Nephron progenitor cell (in vitro differentiated cells): ENCODE measurements around the gene MRTFA.
A peak's percentile ranks its signal among the peaks of the same experiment; 100 is the strongest.

Experiments used
- DNase-seq: peaks from one replicate; pipeline ENCODE4 v3.0.0; 2021
- H3K27ac Mint-ChIP-seq: 2 replicates; pipeline ENCODE4 v1.8.0; 2021; ENCODE audit warnings: mild to moderate bottlenecking, moderate library complexity, mixed read lengths
- H3K27me3 Mint-ChIP-seq: 2 replicates; pipeline ENCODE4 v1.8.0; 2021; ENCODE audit warnings: mild to moderate bottlenecking, low read depth, mixed read lengths; ENCODE audit not compliant: poor library complexity
- H3K36me3 Mint-ChIP-seq: 2 replicates; pipeline ENCODE4 v1.8.0; 2021; ENCODE audit warnings: low read depth, mixed read lengths
- H3K4me1 Mint-ChIP-seq: 2 replicates; pipeline ENCODE4 v1.8.0; 2021; ENCODE audit warnings: mixed read lengths
- H3K4me3 Mint-ChIP-seq: 2 replicates; pipeline ENCODE4 v1.8.0; 2021; ENCODE audit warnings: mild to moderate bottlenecking, moderate library complexity, mixed read lengths
- H3K9me3 Mint-ChIP-seq: 2 replicates; pipeline ENCODE4 v1.8.0; 2021; ENCODE audit warnings: mild to moderate bottlenecking, moderate library complexity, mixed read lengths
- TF ChIP-seq, protein P1 (sequence below): fragments of 200-600 bp; sonication (generic); IDR thresholded peaks from 2 replicates; pipeline ENCODE4 v1.5.0; 2021; ENCODE audit warnings: antibody characterized with exemption

Gene MRTFA

DNA sequence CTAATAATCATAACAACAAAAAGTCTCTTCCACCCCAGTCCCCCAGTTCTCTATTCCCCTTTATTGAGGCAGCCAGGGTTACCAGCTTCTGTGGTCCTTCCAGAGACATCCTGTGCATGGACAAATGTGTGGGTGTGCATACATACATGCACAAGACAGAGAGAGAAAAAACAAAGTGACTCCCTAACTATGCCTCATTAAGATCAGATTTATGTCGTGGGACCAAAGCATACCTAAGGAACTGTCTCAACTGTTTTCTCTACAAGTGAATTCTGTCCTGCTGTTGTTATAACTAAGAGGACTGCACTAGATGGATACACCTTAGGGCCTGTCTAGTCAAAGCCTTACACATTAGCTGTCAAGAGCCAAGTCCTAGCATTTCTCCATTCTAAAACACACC lies 106.7 kb downstream of the MRTFA start:
- DNase-seq: no peak
- peaks cover 3% of the 10 kb centered on the region for H3K9me3 Mint-ChIP-seq
- peaks cover 38% of the 10 kb centered on the region for H3K4me1 Mint-ChIP-seq
- no peak overlapping the region for H3K4me3 Mint-ChIP-seq
- H3K36me3 Mint-ChIP-seq: peaks cover 8% of the 10 kb centered on the region
- H3K27ac Mint-ChIP-seq: peak overlapping the region; percentile 35
- TF ChIP-seq, protein P1, sequence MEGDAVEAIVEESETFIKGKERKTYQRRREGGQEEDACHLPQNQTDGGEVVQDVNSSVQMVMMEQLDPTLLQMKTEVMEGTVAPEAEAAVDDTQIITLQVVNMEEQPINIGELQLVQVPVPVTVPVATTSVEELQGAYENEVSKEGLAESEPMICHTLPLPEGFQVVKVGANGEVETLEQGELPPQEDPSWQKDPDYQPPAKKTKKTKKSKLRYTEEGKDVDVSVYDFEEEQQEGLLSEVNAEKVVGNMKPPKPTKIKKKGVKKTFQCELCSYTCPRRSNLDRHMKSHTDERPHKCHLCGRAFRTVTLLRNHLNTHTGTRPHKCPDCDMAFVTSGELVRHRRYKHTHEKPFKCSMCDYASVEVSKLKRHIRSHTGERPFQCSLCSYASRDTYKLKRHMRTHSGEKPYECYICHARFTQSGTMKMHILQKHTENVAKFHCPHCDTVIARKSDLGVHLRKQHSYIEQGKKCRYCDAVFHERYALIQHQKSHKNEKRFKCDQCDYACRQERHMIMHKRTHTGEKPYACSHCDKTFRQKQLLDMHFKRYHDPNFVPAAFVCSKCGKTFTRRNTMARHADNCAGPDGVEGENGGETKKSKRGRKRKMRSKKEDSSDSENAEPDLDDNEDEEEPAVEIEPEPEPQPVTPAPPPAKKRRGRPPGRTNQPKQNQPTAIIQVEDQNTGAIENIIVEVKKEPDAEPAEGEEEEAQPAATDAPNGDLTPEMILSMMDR: no peak
- H3K27me3 Mint-ChIP-seq: no peaks in the 10 kb centered on the region

DNA sequence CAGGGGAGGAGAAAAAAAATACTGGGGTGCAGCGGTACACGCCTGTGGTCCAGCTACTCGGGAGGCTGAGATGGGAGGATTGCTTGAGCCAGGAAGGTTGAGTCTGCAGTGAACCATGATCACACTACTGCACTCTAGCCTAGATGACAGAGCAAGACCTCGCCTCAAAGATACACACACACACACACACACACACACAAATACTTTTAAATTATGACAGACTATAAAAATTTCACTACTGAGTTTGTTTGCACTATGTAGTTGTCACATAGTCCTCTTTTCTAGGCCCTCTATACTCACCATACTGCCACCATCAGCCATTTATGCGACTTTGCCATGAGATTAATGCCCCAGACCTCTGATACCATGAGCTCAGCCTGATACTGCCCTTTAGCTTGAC lies 109.6 kb downstream of the MRTFA start:
- no peak overlapping the region for H3K4me3 Mint-ChIP-seq
- no peaks in the 10 kb centered on the region for H3K27me3 Mint-ChIP-seq
- TF ChIP-seq, protein P1: no peak
- H3K36me3 Mint-ChIP-seq: peaks cover 17% of the 10 kb centered on the region
- no peak for DNase-seq
- H3K27ac Mint-ChIP-seq: no peak overlapping the region
- H3K4me1 Mint-ChIP-seq: peaks cover 13% of the 10 kb centered on the region
- peaks cover 8% of the 10 kb centered on the region for H3K9me3 Mint-ChIP-seq

DNA sequence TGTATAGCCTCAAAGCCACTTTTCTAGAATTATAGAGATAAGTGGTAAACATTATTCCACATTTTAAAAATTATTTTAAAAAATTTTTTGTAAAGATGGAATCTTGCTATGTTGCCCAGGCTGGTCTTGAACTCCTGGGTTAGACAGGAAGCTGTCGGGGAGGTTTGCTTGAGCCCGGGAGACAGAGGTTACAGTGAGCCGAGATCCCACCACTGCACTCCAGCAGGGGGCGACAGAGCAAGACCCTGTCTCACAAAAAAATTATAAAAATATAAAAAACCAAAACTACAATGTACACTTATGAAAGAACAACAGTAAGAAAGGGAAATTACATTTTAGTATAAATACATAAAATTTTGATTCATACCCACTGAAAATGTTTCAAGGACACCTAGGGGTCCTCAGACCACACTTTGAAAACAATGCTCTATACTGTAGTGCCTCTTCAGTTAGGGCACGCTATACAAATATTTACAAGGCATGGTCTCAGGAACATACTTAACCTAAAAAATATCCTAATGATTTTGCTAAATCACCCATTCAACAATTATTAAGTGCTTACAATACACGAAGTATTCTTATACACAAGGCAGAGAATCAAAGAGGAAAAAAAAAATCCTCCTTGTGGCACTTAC lies 111.2 kb downstream of the MRTFA start:
- H3K4me1 Mint-ChIP-seq: peaks cover 8% of the 10 kb centered on the region
- H3K36me3 Mint-ChIP-seq: peaks cover 24% of the 10 kb centered on the region
- no peaks in the 10 kb centered on the region for H3K27me3 Mint-ChIP-seq
- H3K9me3 Mint-ChIP-seq: peaks cover 12% of the 10 kb centered on the region
- DNase-seq: peak; percentile 51
- no peak overlapping the region for H3K27ac Mint-ChIP-seq
- H3K4me3 Mint-ChIP-seq: no peak overlapping the region
- TF ChIP-seq, protein P1: peak; percentile 72

DNA sequence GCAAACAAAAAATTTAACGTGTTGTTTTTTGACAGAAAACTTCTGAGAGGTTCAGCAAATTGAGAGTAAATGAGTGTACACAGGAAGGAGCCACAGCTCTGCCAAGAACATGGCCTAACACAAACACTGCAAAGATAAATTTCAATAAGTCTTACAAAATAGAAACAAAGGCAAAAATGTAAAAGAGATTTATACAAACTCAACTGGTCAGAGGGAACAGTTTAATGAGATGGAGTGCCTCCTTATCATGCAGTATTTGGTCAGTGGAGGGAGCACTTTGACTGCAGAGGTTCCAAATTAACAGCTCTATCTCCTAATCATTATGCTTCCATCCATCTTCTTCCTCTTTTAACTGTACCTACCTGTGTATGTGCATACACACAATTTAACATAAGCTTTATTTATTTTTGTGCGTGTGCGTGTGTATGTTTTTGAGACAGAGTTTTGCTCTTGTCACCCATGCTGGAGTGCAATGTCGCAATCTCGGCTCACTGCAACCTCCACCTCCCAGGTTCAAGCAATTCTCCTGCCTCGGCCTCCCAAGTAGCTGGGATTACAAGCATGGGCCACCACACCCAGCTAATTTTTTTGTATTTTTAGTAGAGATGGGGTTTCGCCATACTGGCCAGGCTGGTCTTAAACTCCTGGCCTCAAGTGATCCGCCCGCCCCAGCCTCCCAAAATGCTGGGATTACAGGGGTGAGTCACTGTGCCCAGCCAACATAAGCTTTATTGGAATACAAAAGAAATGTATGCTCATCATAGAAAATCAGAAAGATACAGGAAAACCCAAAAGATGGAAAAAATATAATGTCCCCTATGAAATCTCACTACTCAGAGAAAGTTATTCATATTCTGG lies 111.9 kb downstream of the MRTFA start:
- Mint-ChIP-seq H3K36me3 (peaks cover 30% of the 10 kb centered on the region), H3K4me3 (no peak overlapping the region), H3K9me3 (peaks cover 12% of the 10 kb centered on the region), H3K27ac (no peak overlapping the region), H3K4me1 (peaks cover under 1% of the 10 kb centered on the region), H3K27me3 (no peaks in the 10 kb centered on the region)
- TF ChIP-seq, protein P1: no peak
- DNase-seq: no peak

GRCh38 chr22:40522141-40522540 lies 114.4 kb downstream of the MRTFA start:
- H3K4me3 Mint-ChIP-seq: no peak overlapping the region
- H3K4me1 Mint-ChIP-seq: no peaks in the 10 kb centered on the region
- peaks cover 12% of the 10 kb centered on the region for H3K9me3 Mint-ChIP-seq
- TF ChIP-seq, protein P1: no peak
- H3K27ac Mint-ChIP-seq: no peak overlapping the region
- no peak for DNase-seq
- H3K27me3 Mint-ChIP-seq: peaks cover 5% of the 10 kb centered on the region
- H3K36me3 Mint-ChIP-seq: peaks cover 39% of the 10 kb centered on the region
